NCI-H128 (cell line): ENCODE results near the gene CCDC172.

Source experiments
- DNase-seq: peaks from one replicate; lab custom pipeline; 2025; ENCODE audit not compliant: unreplicated experiment; lab: John Stamatoyannopoulos, UW

The CCDC172 gene

DNA sequence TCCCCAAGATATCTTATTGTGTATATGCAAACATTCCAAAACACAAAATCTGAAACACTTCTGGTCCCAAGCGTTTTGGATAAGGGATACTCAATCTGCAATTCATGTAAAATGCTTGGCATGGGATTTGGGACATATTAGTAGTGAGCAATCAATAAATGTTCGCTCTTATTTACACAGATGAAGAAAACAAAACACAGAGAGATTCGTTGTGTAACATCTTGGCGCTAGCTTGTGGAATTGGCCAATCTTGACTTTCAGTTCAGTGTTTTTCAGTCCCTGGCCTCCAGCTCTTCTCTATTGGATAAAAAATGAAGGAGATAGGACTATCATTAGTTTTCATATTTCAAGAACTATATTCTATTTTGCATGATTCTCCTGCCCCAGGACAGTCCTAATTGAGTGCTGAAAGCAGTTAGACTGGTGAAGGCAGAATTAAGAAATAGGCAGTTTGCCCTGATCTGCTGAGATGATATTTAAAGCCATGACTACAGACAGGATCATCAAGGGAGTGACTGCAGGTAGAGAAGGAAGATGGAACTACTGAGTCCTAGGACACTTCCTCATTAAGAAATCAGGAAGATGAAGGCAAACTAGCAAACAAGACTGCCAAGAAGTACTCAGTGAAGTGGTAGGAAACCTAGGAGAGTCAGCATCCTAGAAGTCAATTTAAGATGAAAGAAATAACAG is 105.2 kb downstream of the CCDC172 start:
- no peak for DNase-seq
